ENCODE results near the gene GOLGA3. TPM values are rescaled to one million over a fixed set of nuclear protein-coding genes. Genes with fewer than 3 reads are reported as not detected.
"Not testable (repeated sequence)": the region's sequence is repeated elsewhere in the genome, so short reads cannot be mapped to it uniquely, and the experiment has no call there.

GOLGA3 gene
- total RNA-seq, 5 donors from 2014 or later (not counting 1 experiment from before 2014, with no cell fraction given): 49.1 to 77.9 (median 67.4) TPM

DNA sequence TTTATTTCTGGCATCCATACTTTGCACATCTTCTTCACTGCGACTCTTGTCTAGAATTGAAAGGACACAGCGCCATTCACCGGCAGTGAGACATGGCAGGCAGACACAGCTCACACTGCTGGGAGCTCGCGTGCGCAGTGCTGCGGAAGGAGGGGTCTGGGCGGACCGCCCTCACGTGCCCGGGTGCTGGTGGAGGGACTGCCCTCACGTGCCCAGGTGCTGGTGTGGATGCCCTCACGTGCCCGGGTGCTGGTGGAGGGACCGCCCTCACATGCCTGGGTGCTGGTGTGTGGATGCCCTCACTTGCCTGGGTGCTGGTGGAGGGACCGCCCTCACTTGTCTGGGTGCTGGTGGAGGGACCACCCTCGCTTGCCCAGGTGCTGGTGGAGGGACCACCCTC, 27.9 kb upstream of the GOLGA3 start:
- peaks cover 0 to 4% of the 10 kb centered on the region in 2 experiments for H3K4me1 ChIP-seq (ENCODE audit: control insufficient read depth in 1 of 2, extremely low read depth in 1 of 2, insufficient read depth in 2 of 2, low read length in 2 of 2)
- Mint-ChIP-seq H3K27ac (no peak overlapping the region), H3K27me3 (no peaks in the 10 kb centered on the region), H3K9me3 (no peaks in the 10 kb centered on the region), H3K4me3 (no peak overlapping the region), H3K36me3 (peaks cover 51% of the 10 kb centered on the region), H3K4me1 (no peaks in the 10 kb centered on the region)
- ATAC-seq (replicated peaks in 1 of 4) (no peak), DNase-seq (no peak)
- ChIA-PET POLR2A (no interaction called here), CTCF (interaction anchor here in 1 of 2 donors (0.5 kb wide), 1 partner anchor 9 kb away, joined by 7 read pairs; no protein-coding TSS in a partner anchor)
- H3K27ac ChIP-seq (ENCODE audit: low read length): no peak overlapping the region
- H3K27me3 ChIP-seq (replicated peaks in 1 of 2; ENCODE audit: control insufficient read depth in 2 of 2, extremely low read depth in 1 of 2, insufficient read depth in 2 of 2, low read length in 1 of 2): no peaks in the 10 kb centered on the region
- 99% methylated on average over 15 of the region's 17 CpGs for WGBS (ENCODE audit: insufficient coverage)
- no peaks in the 10 kb centered on the region for H3K9me3 ChIP-seq
- H3K36me3 ChIP-seq (ENCODE audit: control insufficient read depth in 2 of 2, extremely low read depth in 1 of 2, insufficient read depth in 1 of 2, low read length in 1 of 2): peaks cover 21 to 82% of the 10 kb centered on the region in 2 donors
- H3K4me3 ChIP-seq (ENCODE audit: control insufficient read depth in 1 of 2, extremely low read depth in 1 of 2, low read length in 1 of 2): no peak overlapping the region

DNA sequence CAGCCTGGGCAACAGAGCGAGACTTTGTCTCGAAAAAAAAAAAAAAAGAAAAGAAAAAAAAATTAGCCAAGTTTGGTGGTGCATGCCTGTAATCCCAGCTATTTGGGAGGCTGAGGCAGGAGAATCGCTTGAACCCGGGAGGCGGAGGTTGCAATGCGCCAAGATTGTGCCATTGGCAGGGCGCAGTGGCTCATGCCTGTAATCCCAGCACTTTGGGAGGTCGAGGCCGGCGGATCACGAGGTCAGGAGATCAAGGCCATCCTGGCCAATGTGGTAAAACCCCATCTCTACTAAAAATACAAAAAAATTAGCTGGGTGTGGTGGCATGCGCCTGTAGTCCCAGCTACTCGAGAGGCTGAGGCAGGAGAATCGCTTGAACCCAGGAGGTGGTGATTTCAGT, 26.5 kb upstream of the GOLGA3 start:
- POLR2A ChIA-PET: not testable (repeated sequence)

DNA sequence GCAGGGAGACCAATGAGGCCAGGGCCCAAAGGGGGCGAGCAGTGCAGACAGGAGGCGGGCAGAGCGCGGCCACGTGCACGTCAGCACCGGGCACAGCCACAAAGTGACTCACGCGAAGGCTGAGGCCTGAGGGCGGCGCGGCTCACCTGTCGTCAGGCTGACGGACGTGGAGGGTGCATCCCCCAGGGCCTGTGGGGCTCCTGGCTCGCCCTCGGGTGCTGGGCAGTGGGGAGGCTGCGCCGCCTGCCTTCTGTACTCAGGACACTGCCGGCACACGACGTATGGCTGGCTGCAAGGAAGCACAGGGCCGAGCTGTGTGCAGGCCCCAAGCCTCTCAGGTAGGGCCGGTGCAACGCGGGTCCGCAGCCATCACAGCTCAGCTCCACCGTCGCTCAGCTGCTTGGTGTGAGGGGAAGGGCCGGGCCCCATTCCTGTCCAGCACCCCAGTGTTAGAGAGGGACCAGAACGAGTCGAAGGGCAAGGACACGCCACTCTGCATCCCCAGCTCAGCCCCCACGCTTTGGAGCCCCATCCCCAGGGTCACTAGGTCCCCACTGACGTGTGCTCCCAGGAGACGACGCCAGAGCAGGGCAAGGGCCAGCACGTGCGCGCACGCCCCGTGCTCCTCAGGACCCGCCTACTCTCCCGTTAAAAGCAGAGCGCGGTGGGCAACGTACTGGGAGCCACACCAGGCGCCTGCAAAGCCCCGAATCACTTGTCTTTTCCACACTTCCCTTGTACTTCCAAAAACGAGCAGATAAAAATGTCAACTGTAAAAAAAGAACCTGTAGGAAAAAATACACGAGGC, 24.8 kb upstream of the GOLGA3 start:
- Mint-ChIP-seq H3K36me3 (peaks cover 44% of the 10 kb centered on the region), H3K27me3 (no peaks in the 10 kb centered on the region), H3K27ac (no peak overlapping the region), H3K4me1 (peaks cover 0 to under 1% (median 0%) of the 10 kb centered on the region in 3 donors), H3K9me3 (no peaks in the 10 kb centered on the region), H3K4me3 (no peak overlapping the region)
- Histone ChIP-seq H3K4me3 (ENCODE audit: control insufficient read depth in 1 of 2, extremely low read depth in 1 of 2, low read length in 1 of 2) (no peak overlapping the region), H3K9me3 (no peaks in the 10 kb centered on the region), H3K27me3 (replicated peaks in 1 of 2; ENCODE audit: control insufficient read depth in 2 of 2, extremely low read depth in 1 of 2, insufficient read depth in 2 of 2, low read length in 1 of 2) (no peaks in the 10 kb centered on the region), H3K27ac (ENCODE audit: low read length) (no peak overlapping the region), H3K4me1 (ENCODE audit: control insufficient read depth in 1 of 2, extremely low read depth in 1 of 2, insufficient read depth in 2 of 2, low read length in 2 of 2) (peaks cover 0 to 2% of the 10 kb centered on the region in 2 experiments), H3K36me3 (ENCODE audit: control insufficient read depth in 2 of 2, extremely low read depth in 1 of 2, insufficient read depth in 1 of 2, low read length in 1 of 2) (peaks cover 18 to 77% of the 10 kb centered on the region in 2 donors)
- CTCF ChIA-PET: no interaction called here
- POLR2A ChIA-PET: no interaction called here
- ATAC-seq (replicated peaks in 1 of 4) (no peak), DNase-seq (no peak)
- 98% methylated on average over 43 of the region's 51 CpGs for WGBS (ENCODE audit: insufficient coverage)

More for the DNA sequence above, 26.5 kb upstream of the GOLGA3 start:
- H3K4me1 ChIP-seq (ENCODE audit: control insufficient read depth in 1 of 2, extremely low read depth in 1 of 2, insufficient read depth in 2 of 2, low read length in 2 of 2); H3K4me1 Mint-ChIP-seq; CTCF ChIA-PET; H3K4me3 Mint-ChIP-seq; H3K9me3 ChIP-seq; DNase-seq; H3K27ac ChIP-seq (ENCODE audit: low read length); H3K27ac Mint-ChIP-seq; H3K27me3 Mint-ChIP-seq; ATAC-seq (replicated peaks in 1 of 4); H3K27me3 ChIP-seq (replicated peaks in 1 of 2; ENCODE audit: control insufficient read depth in 2 of 2, extremely low read depth in 1 of 2, insufficient read depth in 2 of 2, low read length in 1 of 2); H3K4me3 ChIP-seq (ENCODE audit: control insufficient read depth in 1 of 2, extremely low read depth in 1 of 2, low read length in 1 of 2); H3K9me3 Mint-ChIP-seq: not testable (repeated sequence)
- WGBS (ENCODE audit: insufficient coverage): 100% methylated on average over 4 of the region's 14 CpGs
- H3K36me3 ChIP-seq (ENCODE audit: control insufficient read depth in 2 of 2, extremely low read depth in 1 of 2, insufficient read depth in 1 of 2, low read length in 1 of 2): peaks cover 21 to 82% of the 10 kb centered on the region in 2 donors
- peaks cover 50% of the 10 kb centered on the region for H3K36me3 Mint-ChIP-seq

DNA sequence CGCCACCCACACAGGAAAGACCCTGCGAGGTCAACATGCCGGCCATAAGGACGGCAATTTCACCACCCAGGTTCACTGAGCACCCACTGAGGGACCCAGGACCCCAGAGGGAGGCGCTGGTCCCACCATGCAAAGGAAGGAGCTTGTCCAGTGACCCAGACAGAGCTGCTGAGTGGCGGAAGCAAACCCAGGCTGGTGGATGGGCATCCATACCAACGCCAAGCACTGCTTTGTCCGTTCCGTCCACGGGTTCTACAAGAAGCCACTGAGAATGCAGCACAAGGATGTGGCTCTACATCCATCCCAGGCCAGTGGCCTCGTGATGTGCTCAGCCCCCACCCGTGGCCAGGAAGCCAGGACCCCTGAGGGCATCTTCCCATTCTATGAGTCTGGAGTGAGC, 23.8 kb upstream of the GOLGA3 start:
- no peak overlapping the region for H3K4me3 ChIP-seq (ENCODE audit: control insufficient read depth in 1 of 2, extremely low read depth in 1 of 2, low read length in 1 of 2)
- Mint-ChIP-seq H3K27me3 (no peaks in the 10 kb centered on the region), H3K9me3 (no peaks in the 10 kb centered on the region), H3K4me1 (peaks cover 0 to 8% (median 6%) of the 10 kb centered on the region in 3 donors), H3K4me3 (no peak overlapping the region), H3K27ac (no peak overlapping the region), H3K36me3 (peaks cover 48% of the 10 kb centered on the region)
- ATAC-seq (replicated peaks in 1 of 4): no peak
- ChIA-PET CTCF (no interaction called here), POLR2A (no interaction called here)
- WGBS (ENCODE audit: insufficient coverage): 100% methylated on average over 12 of the region's 12 CpGs
- no peaks in the 10 kb centered on the region for H3K27me3 ChIP-seq (replicated peaks in 1 of 2; ENCODE audit: control insufficient read depth in 2 of 2, extremely low read depth in 1 of 2, insufficient read depth in 2 of 2, low read length in 1 of 2)
- no peak overlapping the region for H3K27ac ChIP-seq (ENCODE audit: low read length)
- no peaks in the 10 kb centered on the region for H3K9me3 ChIP-seq
- no peak for DNase-seq
- peaks cover 24 to 78% of the 10 kb centered on the region in 2 donors for H3K36me3 ChIP-seq (ENCODE audit: control insufficient read depth in 2 of 2, extremely low read depth in 1 of 2, insufficient read depth in 1 of 2, low read length in 1 of 2)
- peaks cover 4 to 10% of the 10 kb centered on the region in 2 experiments for H3K4me1 ChIP-seq (ENCODE audit: control insufficient read depth in 1 of 2, extremely low read depth in 1 of 2, insufficient read depth in 2 of 2, low read length in 2 of 2)

DNA sequence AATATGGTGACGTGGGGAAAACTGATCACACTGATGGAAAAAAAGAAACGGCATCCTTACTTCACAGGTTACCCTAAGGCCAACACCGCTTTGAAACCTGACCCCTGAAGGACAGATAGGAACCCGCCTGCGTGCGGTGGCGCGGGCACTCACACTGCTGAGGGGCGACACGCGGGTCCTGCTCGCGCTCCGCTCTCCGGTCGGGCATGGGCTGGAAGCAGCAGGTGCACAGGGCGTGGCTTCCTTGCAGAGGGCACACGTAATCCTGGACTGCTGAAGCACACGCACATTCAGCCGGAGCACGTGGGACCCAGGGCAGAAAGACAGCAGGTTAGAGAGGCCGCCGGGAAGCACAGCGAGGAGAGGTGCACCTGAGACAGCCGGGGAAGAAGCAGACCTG, 22.8 kb upstream of the GOLGA3 start:
- H3K4me1 Mint-ChIP-seq: peaks cover 0 to 10% (median 6%) of the 10 kb centered on the region in 3 donors
- Histone ChIP-seq H3K36me3 (ENCODE audit: control insufficient read depth in 2 of 2, extremely low read depth in 1 of 2, insufficient read depth in 1 of 2, low read length in 1 of 2) (peaks cover 24 to 78% of the 10 kb centered on the region in 2 donors), H3K27me3 (replicated peaks in 1 of 2; ENCODE audit: control insufficient read depth in 2 of 2, extremely low read depth in 1 of 2, insufficient read depth in 2 of 2, low read length in 1 of 2) (no peaks in the 10 kb centered on the region), H3K4me1 (ENCODE audit: control insufficient read depth in 1 of 2, extremely low read depth in 1 of 2, insufficient read depth in 2 of 2, low read length in 2 of 2) (peaks cover 7 to 20% of the 10 kb centered on the region in 2 experiments), H3K4me3 (ENCODE audit: control insufficient read depth in 1 of 2, extremely low read depth in 1 of 2, low read length in 1 of 2) (no peak overlapping the region), H3K9me3 (no peaks in the 10 kb centered on the region), H3K27ac (ENCODE audit: low read length) (no peak overlapping the region)
- no peaks in the 10 kb centered on the region for H3K27me3 Mint-ChIP-seq
- 98% methylated on average over 23 of the region's 25 CpGs for WGBS (ENCODE audit: insufficient coverage)
- H3K4me3 Mint-ChIP-seq: no peak overlapping the region
- no peak overlapping the region for H3K27ac Mint-ChIP-seq
- H3K36me3 Mint-ChIP-seq: peaks cover 50% of the 10 kb centered on the region
- H3K9me3 Mint-ChIP-seq: no peaks in the 10 kb centered on the region
- CTCF ChIA-PET: no interaction called here
- DNase-seq (no peak), ATAC-seq (replicated peaks in 1 of 4) (no peak)
- POLR2A ChIA-PET: interaction anchor here in 1 of 2 donors (0.6 kb wide), 1 partner anchor 21 kb away, joined by 3 read pairs; no protein-coding TSS in a partner anchor

DNA sequence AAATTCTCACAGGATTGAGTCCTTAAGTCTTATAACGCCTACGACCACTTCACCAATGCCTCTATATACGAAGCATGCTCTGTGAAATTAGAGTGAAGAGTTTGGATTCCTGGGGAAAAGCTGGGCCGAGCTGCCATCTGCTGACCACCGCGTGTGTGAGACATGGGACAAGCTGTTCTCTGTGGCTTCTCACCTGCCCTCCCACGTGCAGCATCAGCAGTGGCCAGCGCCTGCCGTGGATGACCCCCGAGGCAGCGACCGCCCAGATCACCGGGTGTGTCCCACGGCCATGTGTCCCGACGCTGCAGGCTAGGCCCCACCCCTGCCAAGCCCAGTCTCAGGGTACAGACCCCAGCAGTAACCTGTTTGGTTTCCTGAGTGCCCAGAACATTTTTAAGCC, 21.6 kb upstream of the GOLGA3 start:
- no peak overlapping the region for H3K27ac ChIP-seq (ENCODE audit: low read length)
- WGBS (ENCODE audit: insufficient coverage): 94% methylated on average over 12 of the region's 16 CpGs
- H3K4me1 ChIP-seq (ENCODE audit: control insufficient read depth in 1 of 2, extremely low read depth in 1 of 2, insufficient read depth in 2 of 2, low read length in 2 of 2): peaks cover 7 to 20% of the 10 kb centered on the region in 2 experiments
- H3K27me3 ChIP-seq (replicated peaks in 1 of 2; ENCODE audit: control insufficient read depth in 2 of 2, extremely low read depth in 1 of 2, insufficient read depth in 2 of 2, low read length in 1 of 2): no peaks in the 10 kb centered on the region
- peaks cover 48% of the 10 kb centered on the region for H3K36me3 Mint-ChIP-seq
- H3K4me1 Mint-ChIP-seq: peaks cover 0 to 10% (median 6%) of the 10 kb centered on the region in 3 donors
- POLR2A ChIA-PET: no interaction called here
- H3K27me3 Mint-ChIP-seq: no peaks in the 10 kb centered on the region
- H3K9me3 ChIP-seq: no peaks in the 10 kb centered on the region
- H3K4me3 Mint-ChIP-seq: no peak overlapping the region
- H3K36me3 ChIP-seq (ENCODE audit: control insufficient read depth in 2 of 2, extremely low read depth in 1 of 2, insufficient read depth in 1 of 2, low read length in 1 of 2): peaks cover 24 to 76% of the 10 kb centered on the region in 2 donors
- no peak overlapping the region for H3K27ac Mint-ChIP-seq
- no peak for DNase-seq
- H3K4me3 ChIP-seq (ENCODE audit: control insufficient read depth in 1 of 2, extremely low read depth in 1 of 2, low read length in 1 of 2): no peak overlapping the region
- no peaks in the 10 kb centered on the region for H3K9me3 Mint-ChIP-seq
- no peak for ATAC-seq (replicated peaks in 1 of 4)
- CTCF ChIA-PET: no interaction called here

Measured in T-cell (primary cell).